Stimulated activated CD8-positive, alpha-beta memory T cell treated with anti-CD3 and anti-CD28 coated beads, Interleukin-7, amount 100 ng/mL, for 24 hours (primary cell): Measurements from ENCODE around the gene ARF6.
"Not testable (repeated sequence)": the region's sequence is repeated elsewhere in the genome, so short reads cannot be mapped to it uniquely, and the experiment has no call there.

ENCODE experiments used
- DNase-seq: peaks from one replicate; pipeline ENCODE4 v3.0.0-alpha.2; 2020; ENCODE audit warnings: low read depth

ARF6 gene

DNA sequence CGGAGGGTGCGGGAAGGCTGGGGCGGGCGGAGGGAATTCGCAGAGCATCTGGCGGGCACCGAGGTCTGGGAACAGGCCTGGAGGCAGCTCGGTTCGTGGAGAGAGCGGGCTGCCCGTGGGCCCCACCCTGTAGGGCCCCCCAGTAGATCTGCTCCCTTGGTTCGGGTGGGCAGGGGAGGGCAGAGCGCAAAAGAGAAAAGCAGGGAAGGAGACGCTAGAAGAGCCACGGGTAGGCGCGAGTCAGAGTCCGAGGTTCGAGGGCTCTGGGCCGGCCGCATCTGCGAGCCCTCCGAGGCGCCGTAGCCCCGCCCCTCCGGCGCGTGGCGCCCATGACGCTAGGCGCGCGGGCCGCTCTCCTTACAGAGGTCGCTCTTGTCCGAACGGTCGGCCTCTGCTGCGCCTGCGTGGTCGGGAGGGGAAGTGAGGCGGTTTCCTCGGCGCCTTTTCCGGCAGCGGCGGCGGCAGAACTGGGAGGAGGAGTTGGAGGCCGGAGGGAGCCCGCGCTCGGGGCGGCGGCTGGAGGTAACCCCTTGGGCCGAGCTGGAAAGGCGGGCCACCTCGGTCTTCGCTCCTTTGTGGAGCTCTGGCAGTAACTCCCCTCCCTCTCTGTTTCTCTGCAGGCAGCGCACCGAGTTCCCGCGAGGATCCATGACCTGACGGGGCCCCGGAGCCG is at the start of gene ARF6:
Gene ARF6, plus strand, starts transcription at position 447 of the 673 bp plus-strand sequence. CDS start 655 bp downstream, outside the sequence.
- DNase-seq, result peak; percentile 96

DNA sequence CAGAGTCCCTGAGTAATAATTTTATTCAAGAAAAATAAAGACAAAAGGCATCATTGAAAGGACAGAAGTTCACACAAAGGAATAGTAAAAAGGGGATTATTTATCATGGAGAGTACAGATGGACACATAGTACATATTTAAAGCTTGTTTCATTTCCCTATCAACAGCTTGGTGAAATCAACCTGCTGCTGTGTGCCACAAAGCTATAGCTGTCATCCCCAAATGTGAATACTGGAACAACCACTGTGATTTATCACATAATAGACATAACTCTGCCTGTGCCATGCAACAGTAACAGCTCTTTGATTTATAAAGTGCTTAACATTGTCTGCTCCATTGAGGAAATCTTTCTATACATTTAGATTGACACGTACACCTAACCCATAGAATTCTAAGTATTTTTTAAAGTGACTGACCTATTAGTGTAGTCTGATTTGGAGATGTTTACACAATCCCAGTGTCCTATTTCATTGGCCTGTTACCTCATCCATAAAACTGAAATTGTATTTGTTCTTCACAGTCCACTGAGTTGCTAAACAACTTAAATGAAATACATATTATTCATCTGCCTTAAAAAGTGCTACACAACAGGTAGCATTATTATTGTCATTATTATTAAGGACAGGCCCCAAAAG is 43.6 kb upstream of the ARF6 start:
- no peak for DNase-seq

DNA sequence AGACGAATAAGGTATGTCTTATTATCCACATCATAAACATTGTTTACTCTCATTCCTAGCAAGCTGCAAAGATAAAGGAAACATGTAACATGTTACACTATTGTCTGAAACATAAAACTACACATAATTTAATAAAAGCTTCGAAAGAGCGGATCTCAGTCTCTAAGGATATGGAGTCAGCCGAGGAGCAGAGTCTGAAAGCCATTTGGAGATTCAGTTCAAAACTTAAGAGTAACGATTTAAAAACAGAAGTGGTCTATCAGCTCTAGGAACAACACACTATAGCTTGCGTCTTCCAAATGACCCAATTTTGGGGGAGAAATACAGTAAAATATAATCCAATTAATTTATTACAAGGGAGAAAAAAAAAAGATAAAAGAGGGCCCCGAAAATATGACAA is 41.1 kb upstream of the ARF6 start:
- no peak for DNase-seq

DNA sequence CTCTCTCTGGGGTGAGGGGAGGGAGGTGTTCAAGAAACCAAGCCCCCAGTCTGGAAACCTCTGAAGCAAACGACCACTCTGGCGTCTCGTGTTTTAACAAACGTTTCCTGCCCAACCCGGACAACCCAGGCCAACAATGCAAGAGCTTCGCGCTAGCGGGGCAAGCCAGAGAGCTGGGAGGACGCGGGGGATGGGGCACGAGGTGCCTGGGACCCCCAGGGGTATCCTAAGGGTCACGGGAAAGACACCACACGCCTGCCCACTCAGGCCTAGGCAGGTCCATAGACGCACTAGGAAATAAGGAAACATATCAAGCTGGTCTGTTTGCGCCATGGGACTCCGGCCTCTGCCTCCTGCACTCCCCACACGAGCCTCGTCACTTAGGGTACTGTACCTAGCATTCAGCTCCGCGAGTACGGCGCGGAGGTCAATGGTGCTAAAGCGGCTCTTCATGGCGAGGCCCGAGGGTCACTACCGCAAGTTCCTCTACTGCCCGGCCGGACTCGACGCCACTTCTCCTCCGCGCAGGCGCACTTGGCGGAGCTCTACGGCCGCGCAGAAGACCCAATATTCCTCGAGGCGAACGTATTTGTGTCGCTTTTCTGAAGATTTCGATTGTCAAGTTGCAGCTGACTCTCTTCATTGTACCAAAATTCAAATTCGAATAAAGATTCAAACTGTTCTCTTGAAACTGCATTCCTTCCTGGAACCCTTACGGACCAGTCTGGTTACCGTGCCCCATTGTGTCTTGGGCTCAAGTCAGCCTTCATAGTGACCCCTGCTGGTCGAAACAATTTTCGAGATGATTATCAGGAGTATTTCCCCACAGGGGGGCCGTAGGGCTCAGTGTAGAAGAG is 40.4 kb upstream of the ARF6 start, which contains the start of gene NEMF:
Gene NEMF, minus strand, starts transcription at position 488 of the 857 bp plus-strand sequence. Its CDS starts 35 bp downstream, at position 453.
- DNase-seq, result peak; percentile 57

DNA sequence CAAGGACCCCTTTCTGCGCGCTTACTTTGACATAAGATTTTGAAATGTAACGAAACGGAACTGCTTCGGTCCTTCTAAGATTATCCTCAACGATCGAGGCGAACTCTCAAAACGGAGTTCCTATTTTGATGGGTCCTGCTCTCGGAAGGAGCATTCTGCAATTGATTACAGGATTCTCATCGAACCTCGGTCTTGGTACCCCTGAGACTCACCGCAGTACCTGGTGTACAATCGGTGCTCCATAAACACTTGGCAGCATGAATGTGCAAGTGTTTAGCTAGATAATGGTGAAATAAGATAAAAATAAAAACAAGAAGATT is 39.8 kb upstream of the ARF6 start:
- DNase-seq, result no peak

DNA sequence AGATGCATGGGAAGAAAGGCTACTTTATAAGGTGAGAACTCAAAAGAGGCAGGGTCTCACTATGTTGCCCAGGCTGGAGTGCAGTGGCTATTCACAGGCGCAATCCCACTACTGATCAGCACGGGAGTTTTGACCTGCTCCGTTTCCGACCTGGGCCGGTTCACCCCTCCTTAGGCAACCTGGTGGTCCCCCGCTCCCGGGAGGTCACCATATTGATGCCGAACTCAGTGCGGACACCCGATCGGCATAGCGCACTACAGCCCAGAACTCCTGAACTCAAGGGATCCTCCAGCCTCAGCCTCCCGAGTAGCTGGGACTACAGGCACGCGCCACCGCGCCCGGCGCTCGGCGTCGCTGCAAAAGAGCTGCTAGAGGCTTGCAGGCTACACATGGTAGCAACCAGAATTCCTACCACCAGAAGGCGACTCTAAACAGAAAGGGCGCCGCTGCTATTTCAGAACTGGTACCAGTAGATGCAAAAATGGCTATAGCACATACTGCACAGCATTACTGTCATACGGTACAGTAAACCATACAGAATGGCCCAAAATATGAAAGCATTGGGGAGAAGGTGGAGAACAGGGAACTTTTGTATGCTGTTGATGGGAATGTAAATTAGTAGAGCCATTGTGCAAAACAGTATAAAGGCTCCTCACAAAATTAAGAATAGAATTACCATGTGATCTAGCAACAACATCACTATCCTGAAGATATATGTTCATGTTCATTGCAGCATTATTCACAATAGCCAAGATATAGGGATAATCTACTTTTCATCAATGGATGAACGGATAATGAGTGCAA is 39.1 kb upstream of the ARF6 start:
- no peak for DNase-seq

DNA sequence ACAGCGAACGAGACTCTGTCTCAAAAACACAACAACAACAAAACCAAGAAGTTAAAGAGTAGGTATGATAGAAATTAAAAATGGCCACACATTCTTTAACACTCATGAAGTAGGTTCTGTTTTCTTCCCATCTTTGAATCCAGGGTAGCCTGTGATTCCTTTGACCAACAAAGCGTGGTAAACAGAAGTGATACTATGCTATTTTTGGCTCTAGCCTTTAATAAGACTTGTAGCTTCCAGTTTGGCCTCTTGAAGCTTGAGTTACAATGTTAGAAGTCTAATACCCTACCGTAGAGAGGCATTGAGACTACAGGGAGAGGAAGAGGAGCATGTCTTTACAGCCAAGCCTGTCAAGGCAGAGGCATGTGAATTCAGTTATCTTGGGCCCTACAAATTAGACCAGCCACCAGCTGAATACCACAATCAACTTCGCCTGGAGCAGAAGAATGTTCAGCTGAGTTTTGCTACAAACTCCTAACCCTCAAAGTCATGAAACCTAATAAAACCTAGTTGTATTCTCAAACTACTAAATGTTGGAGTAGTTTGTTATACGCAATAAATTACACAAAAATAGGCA is 35.4 kb upstream of the ARF6 start:
- DNase-seq, result no peak

DNA sequence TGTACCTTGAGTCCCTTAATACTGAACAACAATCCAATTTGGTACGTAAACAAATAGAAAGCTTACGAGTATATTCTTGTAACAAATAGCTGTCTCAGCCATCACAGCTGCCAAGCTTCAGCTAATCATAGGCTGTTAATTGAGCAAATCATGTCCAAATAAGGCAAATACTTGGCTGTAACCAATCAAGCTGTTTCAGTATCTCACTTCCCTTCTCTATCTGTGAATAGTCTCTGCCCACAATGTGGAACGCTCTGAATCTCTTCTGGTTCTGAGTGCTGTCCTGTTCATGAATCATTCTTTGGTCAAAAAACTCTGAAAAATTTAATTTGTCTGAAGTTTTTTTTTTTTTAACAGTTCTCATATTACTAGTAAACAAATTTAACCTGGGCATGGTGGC is 34.5 kb upstream of the ARF6 start:
- DNase-seq, result no peak

DNA sequence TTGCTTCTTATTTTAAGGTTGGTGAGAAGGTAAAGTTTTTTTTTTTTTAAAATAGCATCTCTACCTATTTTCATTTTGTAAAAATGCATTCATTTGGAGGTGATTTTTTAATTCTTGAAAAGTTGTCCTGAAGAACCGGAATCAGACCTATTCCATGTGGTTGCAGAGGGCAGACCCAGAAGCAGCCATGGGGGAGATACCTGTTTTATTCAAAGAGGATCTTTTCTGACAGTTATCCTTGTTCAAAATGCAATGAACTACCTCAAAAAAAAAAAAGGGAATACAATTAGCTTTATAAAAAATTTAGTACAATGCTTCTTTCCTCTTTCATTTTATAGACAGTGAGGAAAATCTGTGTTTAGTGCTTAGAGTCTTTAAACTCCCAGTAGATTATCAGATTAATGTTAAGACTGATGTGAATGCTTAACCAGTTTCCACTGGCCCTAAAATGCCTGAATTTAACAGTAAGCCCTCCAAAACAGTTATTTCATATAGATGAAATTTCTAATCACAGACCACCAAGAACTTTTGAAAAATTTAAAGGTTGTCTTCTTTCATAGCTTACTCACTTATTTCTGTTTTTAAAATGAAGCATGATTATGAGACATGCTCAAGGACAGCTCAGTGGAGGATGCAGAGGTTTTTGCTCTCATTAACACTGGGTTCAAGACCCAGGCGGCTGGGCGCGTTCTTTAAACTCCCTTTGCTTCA is 31.7 kb upstream of the ARF6 start:
- DNase-seq, result no peak

DNA sequence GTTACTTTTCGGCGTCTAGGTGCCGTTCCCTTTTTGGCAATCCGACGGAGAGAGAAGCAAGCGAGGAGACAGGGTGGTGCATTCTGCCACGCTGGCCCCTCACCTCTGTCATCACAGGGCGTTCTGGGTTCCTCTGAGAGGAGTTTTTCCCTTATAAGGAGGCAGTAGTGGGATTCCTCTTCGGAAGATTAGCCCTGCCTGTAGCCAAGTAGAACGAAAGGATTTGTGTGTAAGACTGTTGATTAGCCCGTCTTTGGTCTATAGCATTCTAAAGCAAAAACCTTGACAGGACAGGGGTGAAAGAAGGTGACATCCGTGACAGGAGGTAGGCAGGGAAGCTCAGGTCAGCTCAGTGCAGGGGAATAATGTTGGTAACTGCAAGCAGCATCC is 31.2 kb upstream of the ARF6 start:
- DNase-seq, result peak; percentile 33

DNA sequence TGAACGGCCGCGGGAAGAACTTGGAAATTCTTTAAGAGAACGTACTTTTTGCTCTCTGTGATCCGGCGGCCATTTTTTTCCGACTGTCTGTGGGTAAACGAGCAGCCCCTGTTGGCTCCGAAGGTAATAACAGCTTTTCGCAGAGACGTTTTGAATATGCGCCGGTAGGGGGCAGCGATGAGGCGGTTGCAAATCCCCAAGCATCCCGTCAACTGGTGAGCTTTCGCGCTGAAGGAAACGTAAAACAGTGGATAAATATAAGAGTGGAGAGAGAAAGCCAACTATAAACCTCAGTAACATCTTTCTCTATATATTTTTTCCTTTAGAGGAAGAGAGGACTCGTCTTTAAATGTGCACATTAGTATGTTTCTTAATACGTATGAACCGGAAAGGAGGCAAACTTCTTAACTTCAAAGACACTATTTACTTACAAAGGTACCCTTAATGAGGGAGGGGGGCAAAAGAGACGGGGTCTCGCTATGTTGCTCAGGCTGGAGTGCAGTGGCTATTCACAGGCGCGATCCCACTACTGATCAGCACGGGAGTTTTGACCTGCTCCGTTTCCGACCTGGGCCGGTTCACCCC is 30.7 kb upstream of the ARF6 start:
- DNase-seq, result peak; percentile 72

DNA sequence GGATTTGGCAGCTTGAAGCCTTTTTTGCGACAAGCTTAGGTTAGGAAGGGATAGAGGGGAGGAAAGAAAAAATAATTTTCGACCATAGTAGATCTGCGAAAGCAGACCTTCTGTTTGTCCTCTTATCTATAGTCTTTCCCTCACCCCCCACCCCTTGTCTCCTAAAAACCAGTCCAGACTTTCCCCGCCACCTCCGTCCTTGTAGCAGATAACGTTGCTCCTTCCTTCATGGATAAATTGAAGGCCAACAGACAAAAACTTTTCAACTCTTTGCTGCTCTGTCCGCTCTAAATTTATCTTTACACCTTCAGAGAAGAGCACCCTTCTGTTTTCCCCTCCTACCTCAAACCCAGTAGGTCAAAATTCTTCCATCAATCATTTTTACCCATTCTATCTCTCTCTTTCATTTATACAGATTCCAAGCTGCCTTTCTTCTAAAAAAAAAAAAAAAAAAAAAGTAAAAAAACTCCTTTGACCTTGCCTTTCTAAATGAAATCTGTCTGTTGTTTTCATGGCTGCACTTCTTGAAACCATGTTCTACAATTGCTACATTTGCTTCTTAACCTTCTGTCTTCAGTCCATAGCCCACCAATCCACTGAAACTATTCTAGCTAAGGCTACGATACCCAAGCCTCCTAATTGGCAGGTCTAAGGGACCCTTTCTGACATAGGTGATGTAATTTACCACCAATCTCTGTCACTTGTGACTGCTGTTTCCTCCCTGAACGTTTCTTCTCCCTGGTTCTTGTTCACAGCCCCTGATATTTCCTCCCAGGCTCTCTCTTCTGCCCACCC is 29.2 kb upstream of the ARF6 start:
- no peak for DNase-seq

DNA sequence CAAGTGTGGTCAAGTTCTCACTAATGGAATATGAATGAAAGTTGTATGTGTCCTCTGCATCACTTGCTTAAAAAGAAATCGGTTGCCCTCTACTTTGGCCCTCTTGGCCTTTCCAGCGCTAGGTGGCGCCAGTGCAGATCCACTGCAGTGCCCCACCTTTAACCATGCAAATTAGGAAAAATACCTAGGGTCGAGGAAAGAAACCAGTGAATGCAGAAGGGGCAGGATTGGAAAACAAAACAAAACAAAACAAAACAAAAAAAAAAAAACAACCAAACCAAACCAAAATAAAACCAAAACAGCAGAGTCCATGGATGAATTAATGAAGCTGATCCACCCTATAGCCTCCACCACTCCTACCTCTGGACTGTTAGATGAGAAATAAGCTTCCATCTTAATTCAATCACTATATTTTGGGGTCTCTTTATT is 27.4 kb upstream of the ARF6 start:
- peak; percentile 65 for DNase-seq

DNA sequence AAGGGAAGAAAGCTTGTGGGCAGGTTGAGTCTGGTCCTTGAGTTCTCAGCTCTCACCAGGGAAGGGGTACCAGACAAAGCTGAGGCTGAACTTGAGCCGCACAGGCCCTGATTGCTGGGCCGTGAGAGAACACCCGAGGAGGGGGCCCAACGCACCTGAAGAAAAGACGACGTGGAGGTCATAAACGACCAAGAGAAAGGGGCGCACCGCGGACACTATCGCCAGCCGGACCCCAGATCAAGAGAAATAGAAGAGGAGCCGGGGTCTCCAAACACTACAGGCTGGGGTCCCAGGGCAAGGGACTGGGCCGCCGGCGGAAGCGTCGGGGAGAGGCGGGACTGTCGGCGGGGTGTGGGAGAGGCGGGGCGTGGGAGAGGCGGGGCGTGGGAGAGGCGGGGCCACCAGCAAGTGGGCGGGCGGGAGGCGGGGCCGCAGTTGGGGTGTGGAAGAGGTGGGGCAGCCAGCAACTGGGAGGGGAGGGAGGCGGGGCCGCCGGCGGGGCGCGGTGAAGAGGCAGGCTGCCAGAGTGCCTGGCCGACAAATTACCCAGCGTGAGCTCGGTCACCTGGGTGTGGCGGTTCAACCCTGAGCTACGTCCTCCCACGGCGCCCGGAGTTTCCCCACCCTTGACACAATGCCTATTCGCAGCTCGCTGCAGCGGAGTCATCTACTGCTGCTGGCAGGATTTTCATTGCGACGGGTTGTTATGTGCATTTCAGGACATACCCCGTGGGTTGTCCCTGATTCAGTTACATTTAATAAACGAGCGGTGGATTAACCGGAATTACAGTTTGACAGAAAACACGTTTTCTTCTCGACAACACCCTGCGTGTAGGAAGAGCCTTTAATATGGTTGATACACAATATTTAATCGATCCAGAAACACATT is 24.8 kb upstream of the ARF6 start:
- peak; percentile 95 for DNase-seq

DNA sequence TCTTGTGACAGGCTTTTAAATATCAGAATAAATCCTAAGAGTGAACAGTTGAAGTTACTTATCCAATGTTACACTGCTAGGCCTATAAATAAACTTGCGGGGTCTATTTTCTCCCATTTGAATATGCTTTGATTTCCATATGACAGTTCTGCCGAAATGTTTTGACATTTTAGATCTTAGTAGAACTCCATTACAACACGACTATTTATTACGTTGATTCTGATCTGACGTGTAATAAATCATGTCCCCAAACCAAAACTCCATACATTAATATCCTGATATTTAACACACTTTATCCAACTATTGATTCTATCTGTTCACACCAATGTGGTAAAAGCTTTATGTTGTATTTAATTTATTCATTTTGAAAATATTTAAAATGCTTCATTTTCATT is 24.2 kb upstream of the ARF6 start:
- no peak for DNase-seq

DNA sequence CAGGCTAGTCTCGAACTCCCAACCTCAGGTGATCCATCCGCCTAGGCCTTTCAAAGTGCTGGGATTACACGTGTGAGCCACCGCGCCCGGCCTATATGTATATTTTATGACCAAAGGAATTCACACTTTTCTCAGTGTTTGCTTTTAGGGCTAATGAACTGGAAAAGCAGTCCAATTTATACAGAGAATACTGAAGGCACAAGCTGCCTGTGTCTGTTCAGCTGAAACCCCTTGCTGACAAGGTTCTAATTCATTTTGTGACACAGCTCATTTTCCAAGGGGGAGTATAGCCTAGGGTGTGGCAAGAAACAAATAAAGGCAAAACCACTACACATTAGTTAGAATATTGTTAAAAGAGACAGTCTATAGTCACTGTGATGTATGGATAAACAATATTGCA is 22.0 kb upstream of the ARF6 start:
- no peak for DNase-seq

DNA sequence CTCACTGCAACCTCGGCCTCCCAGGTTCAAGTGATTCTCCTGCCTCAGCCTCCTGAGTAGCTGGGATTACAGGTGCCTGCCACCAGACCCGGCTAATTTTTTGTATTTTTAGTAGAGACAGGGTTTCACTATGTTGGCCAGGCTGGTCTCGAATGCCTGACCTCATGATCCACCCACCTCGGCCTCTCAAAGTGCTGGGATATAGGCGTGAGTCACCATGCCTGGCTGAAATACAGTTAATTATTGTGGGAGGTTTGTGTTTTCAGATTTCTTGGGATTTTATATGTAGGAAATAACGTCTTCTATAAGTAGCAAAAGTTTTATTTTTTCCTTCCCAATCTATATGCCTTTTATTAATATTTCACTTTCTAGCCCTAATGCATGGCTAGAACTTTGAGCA is 19.3 kb upstream of the ARF6 start:
- DNase-seq, result not testable (repeated sequence)

DNA sequence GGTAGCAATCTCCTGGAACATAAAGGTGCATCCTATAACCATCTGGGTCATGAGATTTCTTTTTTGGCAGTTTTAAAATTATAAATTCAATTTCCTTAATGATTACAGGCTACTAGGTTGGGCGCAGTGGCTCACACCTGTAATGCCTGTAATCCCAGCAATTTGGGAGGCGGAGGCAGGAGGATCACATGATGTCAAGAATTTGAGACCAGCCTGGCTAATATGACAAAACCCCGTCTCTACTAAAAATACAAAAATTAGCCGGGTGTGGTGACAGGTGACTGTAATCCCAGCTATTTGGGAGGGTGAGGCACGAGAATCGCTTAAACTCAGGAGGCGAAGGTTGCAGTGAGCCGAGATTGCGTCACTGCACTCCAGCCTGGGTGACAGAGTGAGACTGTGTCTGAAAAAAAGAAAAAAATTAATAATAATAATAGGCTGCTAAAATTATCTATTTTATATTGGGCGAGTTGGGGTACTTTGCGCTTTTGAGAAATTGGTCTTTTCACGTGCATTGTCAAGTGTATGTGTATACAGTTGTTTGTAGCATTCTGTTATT is 17.2 kb upstream of the ARF6 start:
- no peak for DNase-seq
